CD4-positive, alpha-beta T cell (primary cell): Measurements from ENCODE around the gene ACSBG1. TPM values are rescaled to one million over a fixed set of nuclear protein-coding genes. Genes with fewer than 3 reads are reported as not detected.

Source experiments
- ATAC-seq: fragments of 200-7000 bp; cut with Tn5 transposase; one replicate; pipeline ENCODE4 v1.10.0; 2022; ENCODE audit warnings: mild to moderate bottlenecking; ENCODE audit not compliant: poor library complexity
- CTCF ChIA-PET: fragments of 350-600 bp; sonication (Branson Sonifier 250); formaldehyde crosslinking; loops from one replicate; lab custom pipeline; 2021; ENCODE audit warnings: antibody characterized with exemption, inconsistent platforms; lab: Charles Lee
- POLR2A ChIA-PET: fragments of 350-600 bp; sonication (Branson Sonifier 250); formaldehyde crosslinking; loops from one replicate; lab custom pipeline; 2021; ENCODE audit warnings: antibody characterized with exemption, inconsistent platforms; lab: Charles Lee
- DNase-seq, 14 experiments: peaks; one replicate each; pipeline ENCODE4 v3.0.0-alpha.2; 2013 to 2020; ENCODE audit warnings: mixed read lengths in 2 of 14
- H3K27ac ChIP-seq, 2 donors: one replicate each; pipeline versions ENCODE4 v1.5.1 to v1.7.0; 2013; ENCODE audit warnings: low read length in 2 of 2, low read depth in 1 of 2, mild to moderate bottlenecking in 1 of 2
- H3K27me3 ChIP-seq, 2 experiments: 1 replicate in 1 of 2; 2 replicates in 1 of 2; pipeline versions ENCODE4 v1.6.1 to v1.7.0; 2013; ENCODE audit warnings: low read length in 2 of 2, control low read depth in 1 of 2, mild to moderate bottlenecking in 1 of 2, moderate library complexity in 1 of 2; ENCODE audit not compliant: insufficient read depth in 2 of 2, control insufficient read depth in 1 of 2
- H3K36me3 ChIP-seq: one replicate; pipeline ENCODE4 v1.6.1; 2013; ENCODE audit warnings: low read length, control low read depth; ENCODE audit not compliant: insufficient read depth
- H3K4me1 ChIP-seq: one replicate; pipeline ENCODE4 v1.6.1; 2013; ENCODE audit warnings: low read length, control low read depth; ENCODE audit not compliant: insufficient read depth
- H3K4me3 ChIP-seq: one replicate; pipeline ENCODE4 v1.5.1; 2013; ENCODE audit warnings: mild to moderate bottlenecking, low read length, moderate library complexity
- H3K9me3 ChIP-seq, 2 experiments: 1 replicate in 1 of 2; 2 replicates in 1 of 2; pipeline versions ENCODE4 v1.6.1 to v1.7.0; 2013; ENCODE audit warnings: low read length in 2 of 2, mild to moderate bottlenecking in 2 of 2, control low read depth in 1 of 2, moderate library complexity in 1 of 2; ENCODE audit not compliant: control insufficient read depth in 1 of 2, insufficient read depth in 1 of 2
- H3K27ac Mint-ChIP-seq: one replicate; pipeline ENCODE4 v1.8.0; 2020; ENCODE audit warnings: mixed read lengths
- H3K27me3 Mint-ChIP-seq: one replicate; pipeline ENCODE4 v1.8.0; 2021; ENCODE audit warnings: mixed read lengths
- H3K36me3 Mint-ChIP-seq: one replicate; pipeline ENCODE4 v1.8.0; 2021; ENCODE audit warnings: low read depth, mixed read lengths
- H3K4me1 Mint-ChIP-seq: one replicate; pipeline ENCODE4 v1.8.0; 2021; ENCODE audit warnings: low read depth, mixed read lengths
- H3K4me3 Mint-ChIP-seq: one replicate; pipeline ENCODE4 v1.8.0; 2020; ENCODE audit warnings: mild to moderate bottlenecking, mixed read lengths
- H3K9me3 Mint-ChIP-seq: one replicate; pipeline ENCODE4 v1.8.0; 2020; ENCODE audit warnings: mixed read lengths
- CTCF ChIP-seq: fragments of 200-600 bp; IDR thresholded peaks from one replicate; pipeline ENCODE4 v1.8.0; 2022; ENCODE audit warnings: antibody characterized with exemption, mild to moderate bottlenecking
- intact Hi-C, 2 experiments: fragments of 100-400 bp; cut with DNase I in 1 of 2; cut with micrococcal nuclease in 1 of 2; formaldehyde crosslinking; loops; one replicate each; pipeline versions ENCODE4 v1.15.1 to v1.9.0; 2023 to 2025; cut with DNase I, micrococcal nuclease
- total RNA-seq, 174 experiments: library from RNA in 2 of 174; stranded (reverse) in 2 of 174; gene quantifications; one replicate each; pipeline ENCODE4 v1.2.3 and lab custom pipeline; 2021 to 2026

The ACSBG1 gene
- total RNA-seq, 2 experiments from 2014 or later = 0.05 to 0.22 TPM

DNA sequence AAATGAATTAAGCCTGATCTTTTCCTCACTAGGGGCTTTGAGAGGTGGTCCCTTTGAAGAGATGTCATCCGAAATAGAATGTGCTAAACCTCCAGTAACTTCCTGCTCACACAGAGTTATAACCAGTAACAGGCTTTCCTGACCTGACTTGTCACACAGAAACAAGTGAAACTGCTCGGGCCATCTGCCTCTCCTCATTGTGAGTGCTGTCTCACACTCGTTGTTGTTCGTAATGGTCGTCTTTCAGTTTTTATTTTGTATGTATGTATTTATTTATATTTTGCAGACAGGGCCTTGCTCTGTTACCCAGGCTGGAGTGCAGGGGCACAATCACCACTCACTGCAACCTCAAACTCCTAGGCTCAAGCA, 24.0 kb downstream of the ACSBG1 start:
- H3K4me3 ChIP-seq = no peak overlapping the region
- Mint-ChIP-seq H3K9me3 (no peaks in the 10 kb centered on the region), H3K4me3 (no peak overlapping the region), H3K4me1 (no peaks in the 10 kb centered on the region), H3K27ac (no peak overlapping the region), H3K27me3 (peaks cover 4% of the 10 kb centered on the region), H3K36me3 (no peaks in the 10 kb centered on the region)
- ATAC-seq (no peak), DNase-seq (no peak)
- H3K4me1 ChIP-seq = no peaks in the 10 kb centered on the region
- no peak overlapping the region for H3K27ac ChIP-seq
- H3K36me3 ChIP-seq = no peaks in the 10 kb centered on the region
- no peak for TF ChIP-seq CTCF
- H3K27me3 ChIP-seq = no peaks in the 10 kb centered on the region
- ChIA-PET CTCF (no interaction called here), POLR2A (no interaction called here)
- H3K9me3 ChIP-seq = no peaks in the 10 kb centered on the region
- intact Hi-C loops = no loop called here

GRCh38 chr15:78209646-78210348, 24.6 kb downstream of the ACSBG1 start:
- Mint-ChIP-seq H3K9me3 (no peaks in the 10 kb centered on the region), H3K27ac (no peak overlapping the region), H3K27me3 (peaks cover 4% of the 10 kb centered on the region), H3K4me1 (no peaks in the 10 kb centered on the region), H3K4me3 (no peak overlapping the region), H3K36me3 (no peaks in the 10 kb centered on the region)
- Histone ChIP-seq H3K9me3 (no peaks in the 10 kb centered on the region), H3K27me3 (no peaks in the 10 kb centered on the region), H3K4me3 (no peak overlapping the region), H3K27ac (no peak overlapping the region), H3K36me3 (no peaks in the 10 kb centered on the region), H3K4me1 (no peaks in the 10 kb centered on the region)
- TF ChIP-seq CTCF = no peak
- DNase-seq (no peak), ATAC-seq (no peak)
- intact Hi-C loops = no loop called here
- ChIA-PET POLR2A (no interaction called here), CTCF (no interaction called here)

GRCh38 chr15:78208887-78209645, 25.3 kb downstream of the ACSBG1 start:
- DNase-seq (no peak), ATAC-seq (no peak)
- Histone ChIP-seq H3K27me3 (no peaks in the 10 kb centered on the region), H3K9me3 (no peaks in the 10 kb centered on the region), H3K27ac (no peak overlapping the region), H3K4me1 (no peaks in the 10 kb centered on the region), H3K4me3 (no peak overlapping the region), H3K36me3 (no peaks in the 10 kb centered on the region)
- Mint-ChIP-seq H3K36me3 (no peaks in the 10 kb centered on the region), H3K4me1 (no peaks in the 10 kb centered on the region), H3K27ac (no peak overlapping the region), H3K9me3 (no peaks in the 10 kb centered on the region), H3K4me3 (no peak overlapping the region), H3K27me3 (peaks cover 4% of the 10 kb centered on the region)
- ChIA-PET POLR2A (no interaction called here), CTCF (no interaction called here)
- no peak for TF ChIP-seq CTCF
- intact Hi-C loops = no loop called here
